ENCODE measurements around the gene FKBP2.

- TF ChIP-seq CTCF (conservative IDR thresholded peaks at IDR 0.05; ENCODE audit: low read depth, low read length) (no peak), CHD1 (IDR thresholded peaks at IDR 0.05; ENCODE audit: low read depth, low read length) (no peak), POLR2A (IDR thresholded peaks at IDR 0.05; ENCODE audit: low read depth, low read length) (no peak), SMC3 (IDR thresholded peaks at IDR 0.05; ENCODE audit: low read depth, low read length) (no peak)
Measured at GRCh38 chr11:64218628-64219353, 22.1 kb upstream of the FKBP2 start.
